Peyer's patch (tissue), 4 donors: ENCODE data around the gene PPP2R2D.

Experiments
- CTCF ChIP-seq, 6 experiments: fragments of 450-650 bp in 4 of 6; fragments of 200-600 bp in 2 of 6; sonication (generic) in 1 of 6; IDR thresholded peaks; one replicate each; pipeline ENCODE4 v1.5.1; 2017 to 2019; ENCODE audit warnings: antibody characterized with exemption in 6 of 6, mild to moderate bottlenecking in 3 of 6, moderate library complexity in 1 of 6
- POLR2A ChIP-seq, 2 donors: fragments of 450-650 bp; IDR thresholded peaks; one replicate each; pipeline ENCODE4 v1.5.1; 2017; ENCODE audit warnings: antibody characterized with exemption in 2 of 2, mild to moderate bottlenecking in 2 of 2, moderate library complexity in 2 of 2

GRCh38 chr10:131874991-131875451 lies 25.8 kb upstream of the PPP2R2D start:
- TF ChIP-seq CTCF (IDR thresholded peaks at IDR 0.05) (peak in 4 of 6 experiments; percentile 40 to 63 (median 52)), POLR2A (IDR thresholded peaks at IDR 0.05) (no peak)
